ELF-1 (cell line): Measurements from ENCODE around the gene MOCS1.

Experiments used
- DNase-seq: peaks from one replicate; pipeline ENCODE4 v3.0.0-alpha.2; 2016; ENCODE audit warnings: low read depth, low spot score

Gene MOCS1

GRCh38 chr6:39948199-39948791 is 14.0 kb upstream of the MOCS1 start:
- no peak for DNase-seq

GRCh38 chr6:39947611-39948068 is 13.4 kb upstream of the MOCS1 start:
- DNase-seq = peak; percentile 66

DNA sequence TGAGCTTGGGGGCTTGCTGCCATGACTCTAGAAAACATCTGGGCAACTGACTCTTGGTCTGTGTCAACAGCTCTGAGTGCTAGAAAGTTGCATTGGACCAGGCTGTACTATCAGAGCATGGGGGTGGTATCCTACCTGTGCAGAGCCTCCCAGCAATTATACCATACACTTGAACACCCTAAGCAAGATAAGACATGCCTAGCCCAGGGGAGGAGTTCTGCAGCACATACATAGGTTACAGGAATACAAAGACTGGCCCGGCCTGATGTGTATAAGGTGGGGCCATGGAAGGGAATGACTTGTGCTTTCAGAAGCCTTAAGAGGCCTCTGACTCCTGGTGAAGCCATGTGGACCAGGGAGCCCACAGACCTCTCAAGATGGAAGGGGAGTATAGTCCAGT is 11.4 kb upstream of the MOCS1 start:
- no peak for DNase-seq

DNA sequence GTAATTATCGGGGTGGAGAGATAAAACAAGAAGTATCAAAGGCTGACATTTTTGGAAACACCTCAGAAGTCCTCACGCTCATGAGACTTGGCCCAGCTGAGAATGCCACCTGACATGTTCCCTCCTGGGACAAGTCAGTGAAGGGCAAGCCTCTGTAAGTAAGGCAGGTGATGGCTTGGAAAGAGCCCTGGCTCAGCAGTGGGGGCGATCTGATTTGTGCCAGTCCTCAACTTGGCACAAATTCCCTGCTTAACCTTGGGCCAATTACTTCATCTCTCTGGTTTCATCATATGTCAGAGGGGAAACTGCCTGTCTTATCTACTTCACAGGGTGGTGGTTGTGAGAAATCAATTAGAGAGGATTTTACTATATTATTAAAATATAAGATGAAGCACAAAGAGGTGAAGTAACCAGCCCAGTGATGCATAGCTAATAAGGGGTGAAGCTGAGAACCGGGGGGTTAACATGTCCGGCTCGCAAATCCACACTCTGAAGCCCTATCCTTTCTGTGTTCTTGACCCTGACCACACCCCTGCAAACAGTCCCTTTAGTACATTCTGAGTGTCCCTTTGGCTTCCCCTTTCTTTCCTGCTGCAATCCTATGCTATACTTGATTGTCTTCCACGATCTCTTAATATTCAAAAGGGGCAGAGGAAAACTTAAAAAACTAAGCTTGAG is 8.8 kb upstream of the MOCS1 start:
- no peak for DNase-seq

DNA sequence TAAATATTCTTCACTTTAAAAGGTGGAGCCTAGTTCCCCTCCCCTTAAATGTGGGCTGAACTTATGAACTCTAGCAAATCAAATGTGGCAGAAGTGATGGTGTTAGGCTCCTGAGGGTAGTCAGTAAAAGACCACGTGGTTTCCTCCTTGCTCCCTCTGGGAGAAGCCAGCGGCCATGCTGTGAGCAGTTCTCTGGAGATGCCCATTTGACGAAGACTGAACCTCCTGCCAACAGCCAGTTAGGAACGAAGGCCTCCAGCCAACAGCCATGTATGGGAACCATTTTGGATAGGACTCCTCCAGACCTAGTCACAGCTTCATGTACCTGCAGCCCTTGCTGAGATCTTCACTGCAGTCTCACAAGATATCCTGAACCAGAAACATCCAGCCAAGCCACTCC is 7.6 kb upstream of the MOCS1 start:
- no peak for DNase-seq

GRCh38 chr6:39941138-39941537 is 6.9 kb upstream of the MOCS1 start:
- DNase-seq = no peak

GRCh38 chr6:39938773-39939654 is 4.8 kb upstream of the MOCS1 start:
- DNase-seq = peak; percentile 26

DNA sequence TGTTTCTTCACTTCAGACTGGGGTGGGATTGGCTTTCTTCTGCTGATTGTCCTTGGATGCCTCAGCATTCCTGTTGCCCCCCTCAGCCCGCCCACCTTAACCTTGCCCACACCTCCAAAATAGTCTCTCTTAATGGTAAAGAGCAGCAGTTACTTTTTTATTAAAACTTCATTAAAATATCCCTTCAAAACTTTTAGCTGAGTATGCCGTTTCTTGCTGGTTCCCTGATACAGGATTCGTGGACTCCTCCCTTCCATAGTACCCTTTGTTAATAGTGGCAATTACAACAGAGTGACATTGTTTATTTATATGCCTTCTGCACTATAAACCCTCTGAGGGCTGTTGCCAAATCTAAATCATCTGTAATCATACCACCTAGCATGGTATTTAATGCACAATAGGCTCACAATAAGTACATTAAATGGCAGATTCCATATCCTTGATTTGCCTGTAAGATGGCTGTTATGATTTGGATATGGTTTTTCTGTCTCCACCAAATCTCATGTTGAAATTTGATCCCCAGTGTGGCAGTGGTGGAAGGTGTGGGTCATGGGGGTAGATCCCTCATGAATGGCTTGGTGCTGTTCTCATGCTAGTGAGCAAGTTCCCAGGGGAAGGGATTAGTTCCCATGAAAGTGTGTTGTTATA is 3.5 kb upstream of the MOCS1 start:
- no peak for DNase-seq

- DNase-seq = no peak
Observed at GRCh38 chr6:39936857-39937256, 2.6 kb upstream of the MOCS1 start.

- DNase-seq = no peak
Observed at GRCh38 chr6:39935241-39935640, 979 bp upstream of the MOCS1 start.

DNA sequence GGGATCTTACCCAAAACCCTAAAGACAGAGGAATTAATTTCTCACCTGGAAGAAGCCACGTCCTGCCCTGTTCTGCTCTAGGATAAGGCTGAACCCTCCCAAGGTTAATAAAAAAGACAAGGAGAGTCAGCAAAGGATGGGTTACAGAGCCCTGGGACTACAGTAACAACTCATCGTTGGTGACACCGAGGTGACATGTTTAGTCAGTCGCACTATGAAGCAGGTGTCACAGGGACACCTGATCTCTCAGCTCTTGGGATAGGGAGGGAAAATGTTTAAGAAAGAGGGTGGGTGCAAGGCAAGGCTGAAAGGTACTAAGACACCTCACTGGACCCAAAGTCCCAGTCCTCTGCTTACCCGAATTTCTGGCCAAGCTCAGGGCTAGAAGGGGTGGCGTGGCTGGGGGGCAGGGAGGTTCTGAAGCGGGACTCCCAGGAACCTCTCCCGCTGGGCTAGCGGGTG is 562 bp downstream of the MOCS1 start:
- no peak for DNase-seq

- DNase-seq = no peak
Observed at GRCh38 chr6:39932386-39932910, 1.8 kb downstream of the MOCS1 start.

- no peak for DNase-seq
Observed at GRCh38 chr6:39931607-39932006, 2.7 kb downstream of the MOCS1 start.

DNA sequence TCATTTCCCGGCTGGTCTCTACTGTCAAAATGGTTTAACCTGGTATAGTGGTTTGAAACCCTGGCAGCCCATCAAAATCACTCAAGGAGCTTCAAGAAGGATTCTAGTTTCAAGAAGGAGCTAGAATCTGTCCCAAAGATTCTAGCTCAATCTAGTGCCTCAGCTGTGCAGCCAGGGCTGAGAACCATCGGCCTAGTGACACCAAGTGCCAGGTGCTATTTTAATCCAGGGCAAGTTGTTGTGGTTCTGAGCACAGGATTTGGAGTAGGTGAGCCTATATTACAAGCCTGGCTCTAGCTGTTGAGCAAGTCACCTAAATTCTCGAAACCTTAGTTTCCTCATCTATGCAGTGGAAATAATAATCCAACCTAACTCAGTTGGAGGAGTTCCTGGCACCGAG is 3.7 kb downstream of the MOCS1 start:
- DNase-seq = no peak

DNA sequence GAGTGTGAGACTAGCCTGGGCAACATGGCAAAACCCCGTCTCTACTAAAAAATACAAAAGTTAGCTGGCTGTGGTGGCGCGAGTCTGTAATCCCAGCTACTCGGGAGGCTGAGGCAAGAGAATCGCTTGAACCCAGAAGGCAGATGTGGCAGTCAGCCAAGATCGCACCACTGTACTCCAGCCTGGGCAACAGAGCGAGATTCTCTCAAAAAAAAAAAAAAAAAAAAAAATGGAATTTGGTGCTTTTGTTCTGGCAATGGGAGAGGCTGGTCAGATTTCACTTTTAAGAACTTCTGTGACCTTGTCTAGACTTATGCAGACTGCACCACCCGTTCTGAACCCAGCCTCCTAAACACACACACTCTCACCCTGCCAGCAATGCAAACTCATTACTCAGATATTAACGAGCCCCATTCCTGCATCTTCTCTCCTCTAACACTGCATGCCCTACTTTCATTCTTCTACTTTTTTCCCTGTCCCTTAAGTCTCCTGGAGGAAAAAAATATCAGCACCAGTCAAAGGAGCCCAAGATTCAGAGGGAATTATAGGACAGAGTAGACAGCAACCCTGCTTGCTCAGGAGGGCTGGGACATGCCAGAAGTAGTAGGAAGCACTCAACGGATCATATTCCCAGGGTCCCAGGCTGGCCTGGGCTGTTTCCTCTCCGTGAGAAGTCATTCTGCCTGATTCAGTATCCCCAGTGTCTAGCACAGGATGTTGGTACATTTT is 4.4 kb downstream of the MOCS1 start:
- DNase-seq = no peak

GRCh38 chr6:39929039-39929732 is 5.1 kb downstream of the MOCS1 start:
- no peak for DNase-seq

DNA sequence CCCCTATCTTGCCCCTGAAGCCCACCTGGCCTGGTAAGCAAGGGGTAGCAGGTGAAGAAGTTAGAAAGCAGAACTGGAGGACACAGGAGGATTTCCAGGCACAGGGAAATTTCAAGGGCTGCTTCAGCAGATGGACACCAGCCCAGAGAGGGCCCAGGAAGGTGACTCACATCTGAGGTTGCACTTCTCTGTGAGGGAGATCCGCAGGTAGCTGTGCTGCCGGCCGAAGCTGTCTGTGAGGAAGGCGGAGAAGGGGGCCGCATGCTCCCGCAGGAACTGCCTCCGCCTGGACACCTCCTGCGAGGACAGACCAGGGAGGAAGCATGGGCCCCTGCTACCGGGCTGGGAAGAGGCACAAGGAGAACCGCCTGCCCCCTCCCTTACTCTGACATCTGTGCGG is 7.1 kb downstream of the MOCS1 start:
- DNase-seq = no peak

DNA sequence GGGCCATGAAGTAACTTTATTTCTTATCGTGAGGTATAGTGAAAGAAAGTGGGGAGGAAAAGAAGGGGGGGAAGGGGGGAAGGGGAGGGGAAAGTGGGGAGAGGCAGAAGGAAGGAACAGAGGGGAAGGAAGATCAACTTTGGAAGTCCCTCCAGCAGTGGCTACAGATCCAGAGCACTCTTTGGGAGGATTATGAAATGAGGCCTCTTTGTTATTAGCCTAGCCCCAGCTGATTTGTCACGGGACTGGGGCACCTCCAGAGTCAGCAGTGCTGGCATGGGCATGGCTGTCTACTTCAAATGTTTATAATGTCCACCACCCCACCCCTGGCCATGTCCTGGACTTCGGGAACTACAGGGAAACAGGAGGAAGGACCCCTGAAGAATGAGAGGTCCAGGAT is 7.6 kb downstream of the MOCS1 start:
- no peak for DNase-seq

- no peak for DNase-seq
Observed at GRCh38 chr6:39925931-39926290, 8.4 kb downstream of the MOCS1 start.

DNA sequence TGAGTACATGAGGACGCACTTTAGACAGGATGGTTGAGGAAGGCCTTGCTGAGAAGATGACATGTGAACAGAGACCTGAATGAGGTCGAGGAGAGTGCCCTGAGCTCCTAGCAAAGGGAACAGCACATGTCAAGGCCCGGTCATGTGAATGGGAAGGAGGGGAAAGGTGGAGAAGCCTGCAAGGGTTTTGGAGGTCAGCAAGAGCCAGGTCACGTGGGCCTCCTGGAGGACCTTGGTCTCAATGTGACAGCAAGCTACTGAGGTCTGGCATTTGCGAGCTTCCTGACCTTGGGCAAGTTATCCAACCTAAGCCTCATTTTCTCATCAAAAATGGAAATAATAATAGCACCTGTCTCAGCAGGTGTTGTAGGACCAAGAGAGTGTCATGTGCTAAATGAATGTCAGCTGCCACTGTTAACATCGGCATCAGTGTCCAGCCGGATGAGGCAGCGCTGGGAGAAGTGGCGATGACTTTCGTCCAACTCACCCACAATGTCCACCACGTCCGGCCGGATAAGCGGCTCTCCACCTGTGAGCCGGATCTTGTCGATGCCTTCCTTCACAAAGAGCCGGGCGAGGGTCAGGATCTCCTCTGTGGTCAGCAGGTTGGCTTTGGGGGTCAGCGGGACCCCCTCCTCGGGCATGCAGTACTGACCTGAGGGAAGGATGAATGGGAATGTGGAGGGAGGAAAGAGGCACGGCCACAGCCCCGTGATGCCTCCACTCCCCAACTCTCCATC is 8.9 kb downstream of the MOCS1 start:
- no peak for DNase-seq
